ENCODE results near the gene ZNF296. TPM values are rescaled to one million over a fixed set of nuclear protein-coding genes. Genes with fewer than 3 reads are reported as not detected.

The ZNF296 gene
- polyA plus RNA-seq, 1 donor, result 6.6 TPM

DNA sequence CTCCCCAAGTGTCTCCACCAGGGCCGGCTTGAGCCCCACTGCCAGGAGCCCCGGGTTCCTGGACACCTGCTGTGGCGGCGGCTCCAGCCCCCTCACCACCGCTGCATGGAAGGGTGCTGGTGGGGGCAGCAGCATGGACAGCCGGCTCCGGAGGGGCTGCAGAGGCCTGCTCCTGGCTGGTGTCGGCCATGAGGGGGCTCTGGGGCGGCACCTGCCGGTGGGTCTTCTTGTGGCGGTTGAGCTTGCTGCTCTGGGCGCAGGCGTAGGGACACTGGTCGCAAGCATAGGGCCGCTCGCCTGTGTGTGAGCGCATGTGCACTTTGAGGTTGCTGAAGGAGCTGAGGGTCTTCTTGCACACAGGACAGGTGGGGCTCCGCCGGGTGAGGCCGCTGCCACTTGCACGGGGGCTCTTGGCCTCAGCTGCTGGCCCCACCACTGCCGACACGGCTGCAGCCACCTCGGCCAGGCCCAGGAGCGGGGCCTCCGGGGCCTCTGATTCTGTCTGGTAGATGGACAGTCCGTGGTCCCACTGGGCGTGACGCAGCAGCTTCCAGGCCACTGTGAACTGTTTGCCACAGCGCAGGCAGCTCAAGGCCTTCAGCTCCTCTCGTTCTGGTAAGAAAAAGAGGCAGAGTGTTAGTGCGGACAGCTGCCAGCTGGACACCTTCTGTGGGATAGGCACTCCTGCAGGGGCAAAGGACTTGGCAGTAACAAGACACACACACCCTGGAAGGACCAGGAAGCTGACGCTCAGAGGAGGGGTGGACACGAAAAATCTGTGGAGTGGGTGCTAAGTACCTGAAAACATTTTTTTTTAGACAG lies 4.1 kb downstream of the ZNF296 start:
- H3K4me1 ChIP-seq (ENCODE audit: control insufficient read depth, insufficient read depth, low read length), result peaks cover 18% of the 10 kb centered on the region
- no peak overlapping the region for H3K27ac ChIP-seq (ENCODE audit: low read length)
- no peaks in the 10 kb centered on the region for H3K27me3 ChIP-seq (ENCODE audit: control insufficient read depth, insufficient read depth, low read length)
- no peak overlapping the region for H3K4me3 ChIP-seq (ENCODE audit: low read length)
- DNase-seq, result no peak
- H3K36me3 ChIP-seq (ENCODE audit: control insufficient read depth, insufficient read depth, low read length), result peaks cover 46% of the 10 kb centered on the region
- no peaks in the 10 kb centered on the region for H3K9me3 ChIP-seq (ENCODE audit: control insufficient read depth, low read depth, low read length)
- no CpG with 5 or more reads among the region's 34 CpGs for WGBS (ENCODE audit: insufficient coverage, low lambda C conversion rate)

DNA sequence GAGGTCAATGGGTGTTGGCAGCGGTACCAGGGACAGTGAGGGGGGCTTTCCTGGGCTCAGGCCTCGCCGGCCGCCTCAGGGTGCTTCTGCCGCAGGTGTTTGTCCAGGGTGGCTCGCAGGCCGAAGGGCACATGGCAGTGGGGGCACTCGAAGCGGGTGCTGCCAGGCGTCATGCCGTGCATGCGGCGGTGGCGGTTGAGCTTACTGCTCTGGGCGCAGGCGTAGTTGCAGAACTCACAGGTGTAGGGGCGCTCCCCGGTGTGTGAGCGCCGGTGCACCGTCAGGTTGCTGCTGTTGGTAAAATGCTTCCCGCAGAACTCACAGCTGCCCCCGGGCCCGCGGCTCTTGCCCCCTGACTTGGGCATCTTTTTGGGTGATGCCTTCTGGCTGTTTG lies 4.7 kb downstream of the ZNF296 start:
- Histone ChIP-seq H3K27ac (ENCODE audit: low read length) (no peak overlapping the region), H3K9me3 (ENCODE audit: control insufficient read depth, low read depth, low read length) (no peaks in the 10 kb centered on the region), H3K27me3 (ENCODE audit: control insufficient read depth, insufficient read depth, low read length) (no peaks in the 10 kb centered on the region), H3K36me3 (ENCODE audit: control insufficient read depth, insufficient read depth, low read length) (peaks cover 53% of the 10 kb centered on the region), H3K4me3 (ENCODE audit: low read length) (no peak overlapping the region), H3K4me1 (ENCODE audit: control insufficient read depth, insufficient read depth, low read length) (peaks cover 12% of the 10 kb centered on the region)
- no CpG with 5 or more reads among the region's 25 CpGs for WGBS (ENCODE audit: insufficient coverage, low lambda C conversion rate)
- DNase-seq, result no peak

DNA sequence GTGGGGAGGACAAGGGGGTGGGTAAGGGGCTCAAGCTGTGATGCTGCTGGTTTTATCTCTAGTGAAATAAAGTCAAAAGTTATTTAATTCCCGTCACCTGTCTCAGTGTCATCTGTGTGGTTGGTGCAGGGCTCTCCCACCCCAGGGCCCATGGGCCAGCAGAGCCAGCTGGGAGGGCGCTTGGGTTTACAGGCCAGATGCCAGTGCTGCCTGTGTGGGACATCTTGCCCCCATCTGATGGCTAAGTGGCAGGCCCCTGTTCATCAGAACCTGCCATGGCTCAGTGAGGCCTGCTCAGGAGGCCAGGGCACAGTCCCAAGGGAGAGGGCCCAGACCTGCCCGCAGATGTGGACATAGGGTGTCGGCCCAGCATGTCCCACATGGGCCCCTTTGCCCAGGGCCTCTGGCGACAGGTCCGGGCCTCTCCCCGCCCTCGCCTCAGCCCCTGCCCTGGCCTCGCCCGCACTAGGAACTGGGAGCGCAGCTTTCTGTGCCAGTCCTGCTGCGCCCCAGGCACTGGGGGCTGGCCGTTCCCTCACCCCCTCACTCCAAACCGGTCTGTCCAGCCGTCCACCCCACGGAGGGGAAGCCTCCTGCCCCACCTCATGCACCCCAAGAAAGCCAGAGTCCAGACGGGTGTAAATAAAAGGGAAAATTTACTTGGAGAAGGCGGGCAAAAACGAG lies 5.3 kb downstream of the ZNF296 start:
- DNase-seq, result no peak
- H3K27me3 ChIP-seq (ENCODE audit: control insufficient read depth, insufficient read depth, low read length), result no peaks in the 10 kb centered on the region
- H3K36me3 ChIP-seq (ENCODE audit: control insufficient read depth, insufficient read depth, low read length), result peaks cover 54% of the 10 kb centered on the region
- no peak overlapping the region for H3K27ac ChIP-seq (ENCODE audit: low read length)
- no peaks in the 10 kb centered on the region for H3K9me3 ChIP-seq (ENCODE audit: control insufficient read depth, low read depth, low read length)
- no peak overlapping the region for H3K4me3 ChIP-seq (ENCODE audit: low read length)
- H3K4me1 ChIP-seq (ENCODE audit: control insufficient read depth, insufficient read depth, low read length), result peaks cover 10% of the 10 kb centered on the region
- WGBS (ENCODE audit: insufficient coverage, low lambda C conversion rate), result no CpG with 5 or more reads among the region's 19 CpGs

DNA sequence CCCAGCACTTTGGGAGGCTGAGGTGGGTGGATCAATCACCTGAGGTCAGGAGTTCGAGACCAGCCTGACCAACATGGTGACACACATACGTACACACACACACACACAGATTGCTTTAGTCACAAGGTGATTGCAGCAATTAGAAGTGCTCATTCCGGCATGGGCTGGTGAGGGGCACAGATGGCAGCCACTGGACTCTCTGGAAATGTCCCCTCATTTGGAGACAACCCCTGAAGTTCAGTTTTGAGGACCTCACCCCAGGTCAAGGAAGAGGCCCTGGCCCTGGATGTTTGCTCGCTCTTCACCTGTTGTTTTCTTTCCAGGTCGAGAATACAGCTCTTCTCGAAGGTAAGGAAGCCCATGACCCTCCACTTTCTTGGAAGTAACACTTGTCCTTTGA lies 6.1 kb downstream of the ZNF296 start:
- no CpG with 5 or more reads among the region's 6 CpGs for WGBS (ENCODE audit: insufficient coverage, low lambda C conversion rate)
- H3K36me3 ChIP-seq (ENCODE audit: control insufficient read depth, insufficient read depth, low read length), result peaks cover 62% of the 10 kb centered on the region
- peaks cover 10% of the 10 kb centered on the region for H3K4me1 ChIP-seq (ENCODE audit: control insufficient read depth, insufficient read depth, low read length)
- H3K27ac ChIP-seq (ENCODE audit: low read length), result no peak overlapping the region
- H3K4me3 ChIP-seq (ENCODE audit: low read length), result no peak overlapping the region
- no peak for DNase-seq
- no peaks in the 10 kb centered on the region for H3K27me3 ChIP-seq (ENCODE audit: control insufficient read depth, insufficient read depth, low read length)
- H3K9me3 ChIP-seq (ENCODE audit: control insufficient read depth, low read depth, low read length), result no peaks in the 10 kb centered on the region

DNA sequence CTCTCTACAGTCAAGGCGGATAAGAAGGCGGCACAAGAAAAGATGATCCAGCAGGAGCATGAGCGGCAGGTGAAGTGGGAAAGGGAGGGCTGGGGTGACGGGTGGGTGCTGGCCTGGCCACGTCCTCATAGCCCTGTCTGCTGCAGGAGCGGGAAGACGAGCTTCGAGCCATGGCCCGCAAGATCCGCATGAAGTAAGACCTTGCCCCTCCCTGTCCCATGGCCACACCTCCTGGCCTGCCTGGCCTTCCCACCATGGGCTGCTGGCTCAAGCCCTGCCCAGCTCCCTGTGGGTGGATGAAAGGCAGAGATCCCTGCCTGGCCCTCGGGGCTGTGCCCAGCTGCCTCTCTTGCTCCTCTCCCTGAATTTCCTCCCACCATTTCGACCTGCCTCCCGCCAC lies 7.2 kb downstream of the ZNF296 start:
- no peak overlapping the region for H3K27ac ChIP-seq (ENCODE audit: low read length)
- DNase-seq, result no peak
- H3K9me3 ChIP-seq (ENCODE audit: control insufficient read depth, low read depth, low read length), result no peaks in the 10 kb centered on the region
- H3K4me3 ChIP-seq (ENCODE audit: low read length), result no peak overlapping the region
- WGBS (ENCODE audit: insufficient coverage, low lambda C conversion rate), result no CpG with 5 or more reads among the region's 13 CpGs
- H3K27me3 ChIP-seq (ENCODE audit: control insufficient read depth, insufficient read depth, low read length), result no peaks in the 10 kb centered on the region
- peaks cover 71% of the 10 kb centered on the region for H3K36me3 ChIP-seq (ENCODE audit: control insufficient read depth, insufficient read depth, low read length)
- peaks cover 4% of the 10 kb centered on the region for H3K4me1 ChIP-seq (ENCODE audit: control insufficient read depth, insufficient read depth, low read length)

DNA sequence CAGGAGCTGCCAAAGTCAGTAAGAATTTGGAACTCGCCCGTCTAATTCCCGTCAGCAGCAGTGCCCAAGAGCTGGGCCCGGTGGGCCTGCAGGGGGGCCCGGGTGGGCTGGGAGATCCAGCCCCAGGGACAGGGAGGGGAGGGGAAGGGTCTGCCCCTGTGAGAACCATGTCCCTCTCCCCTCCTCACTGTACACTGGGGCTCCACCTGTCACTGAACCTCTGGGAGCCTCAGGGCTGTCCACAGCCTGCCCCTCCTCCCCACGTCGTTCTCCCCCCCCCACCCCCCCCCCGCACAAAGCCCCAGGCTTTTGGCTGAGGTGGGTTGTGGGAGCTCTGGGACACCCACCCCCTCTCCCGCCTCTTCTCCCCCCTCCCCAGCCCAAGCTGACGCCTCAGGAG lies 8.2 kb downstream of the ZNF296 start:
- H3K36me3 ChIP-seq (ENCODE audit: control insufficient read depth, insufficient read depth, low read length), result peaks cover 78% of the 10 kb centered on the region

DNA sequence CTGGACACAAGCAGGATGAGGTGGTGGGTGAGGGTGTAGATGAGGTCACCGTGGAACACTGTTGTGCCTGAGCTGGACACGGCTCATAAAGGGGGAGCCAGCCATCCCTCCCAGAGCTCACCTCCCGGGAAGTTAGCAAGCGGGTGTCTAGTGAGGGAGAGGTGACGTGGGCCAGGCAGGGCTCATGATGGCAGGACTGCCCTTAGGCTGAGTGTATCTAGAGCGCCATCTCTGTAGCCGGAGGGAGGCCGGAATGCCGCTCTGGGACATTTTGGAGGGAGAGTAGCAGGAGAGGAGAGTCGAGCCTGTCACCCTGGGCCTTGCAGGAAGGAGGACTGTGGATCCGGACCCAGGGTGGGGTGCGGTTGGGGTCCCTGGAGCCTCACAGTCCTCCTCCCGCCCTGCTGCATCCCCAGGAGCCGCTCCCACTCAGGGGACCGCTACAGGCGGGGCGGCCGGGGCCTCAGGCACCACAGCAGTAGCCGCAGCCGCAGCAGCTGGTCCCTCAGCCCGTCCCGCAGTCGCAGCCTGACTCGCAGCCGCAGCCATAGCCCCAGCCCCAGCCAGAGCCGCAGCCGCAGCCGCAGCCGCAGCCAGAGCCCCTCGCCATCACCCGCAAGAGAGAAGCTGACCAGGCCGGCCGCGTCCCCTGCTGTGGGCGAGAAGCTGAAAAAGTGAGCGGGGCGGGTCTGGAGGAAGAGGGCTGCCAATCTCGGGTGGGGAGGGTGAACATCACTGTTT lies 9.2 kb downstream of the ZNF296 start:
- no CpG with 5 or more reads among the region's 38 CpGs for WGBS (ENCODE audit: insufficient coverage, low lambda C conversion rate)
- no peak overlapping the region for H3K4me3 ChIP-seq (ENCODE audit: low read length)
- H3K4me1 ChIP-seq (ENCODE audit: control insufficient read depth, insufficient read depth, low read length), result peaks cover 4% of the 10 kb centered on the region
- no peak overlapping the region for H3K27ac ChIP-seq (ENCODE audit: low read length)
- no peak for DNase-seq
- H3K27me3 ChIP-seq (ENCODE audit: control insufficient read depth, insufficient read depth, low read length), result no peaks in the 10 kb centered on the region
- H3K36me3 ChIP-seq (ENCODE audit: control insufficient read depth, insufficient read depth, low read length), result peaks cover 81% of the 10 kb centered on the region
- no peaks in the 10 kb centered on the region for H3K9me3 ChIP-seq (ENCODE audit: control insufficient read depth, low read depth, low read length)

More for the DNA sequence above, 8.2 kb downstream of the ZNF296 start:
- WGBS (ENCODE audit: insufficient coverage, low lambda C conversion rate), result no CpG with 5 or more reads among the region's 10 CpGs
- H3K27me3 ChIP-seq (ENCODE audit: control insufficient read depth, insufficient read depth, low read length), result no peaks in the 10 kb centered on the region
- no peak overlapping the region for H3K4me3 ChIP-seq (ENCODE audit: low read length)
- H3K9me3 ChIP-seq (ENCODE audit: control insufficient read depth, low read depth, low read length), result no peaks in the 10 kb centered on the region
- DNase-seq, result no peak
- H3K27ac ChIP-seq (ENCODE audit: low read length), result no peak overlapping the region
- H3K4me1 ChIP-seq (ENCODE audit: control insufficient read depth, insufficient read depth, low read length), result peaks cover 4% of the 10 kb centered on the region

DNA sequence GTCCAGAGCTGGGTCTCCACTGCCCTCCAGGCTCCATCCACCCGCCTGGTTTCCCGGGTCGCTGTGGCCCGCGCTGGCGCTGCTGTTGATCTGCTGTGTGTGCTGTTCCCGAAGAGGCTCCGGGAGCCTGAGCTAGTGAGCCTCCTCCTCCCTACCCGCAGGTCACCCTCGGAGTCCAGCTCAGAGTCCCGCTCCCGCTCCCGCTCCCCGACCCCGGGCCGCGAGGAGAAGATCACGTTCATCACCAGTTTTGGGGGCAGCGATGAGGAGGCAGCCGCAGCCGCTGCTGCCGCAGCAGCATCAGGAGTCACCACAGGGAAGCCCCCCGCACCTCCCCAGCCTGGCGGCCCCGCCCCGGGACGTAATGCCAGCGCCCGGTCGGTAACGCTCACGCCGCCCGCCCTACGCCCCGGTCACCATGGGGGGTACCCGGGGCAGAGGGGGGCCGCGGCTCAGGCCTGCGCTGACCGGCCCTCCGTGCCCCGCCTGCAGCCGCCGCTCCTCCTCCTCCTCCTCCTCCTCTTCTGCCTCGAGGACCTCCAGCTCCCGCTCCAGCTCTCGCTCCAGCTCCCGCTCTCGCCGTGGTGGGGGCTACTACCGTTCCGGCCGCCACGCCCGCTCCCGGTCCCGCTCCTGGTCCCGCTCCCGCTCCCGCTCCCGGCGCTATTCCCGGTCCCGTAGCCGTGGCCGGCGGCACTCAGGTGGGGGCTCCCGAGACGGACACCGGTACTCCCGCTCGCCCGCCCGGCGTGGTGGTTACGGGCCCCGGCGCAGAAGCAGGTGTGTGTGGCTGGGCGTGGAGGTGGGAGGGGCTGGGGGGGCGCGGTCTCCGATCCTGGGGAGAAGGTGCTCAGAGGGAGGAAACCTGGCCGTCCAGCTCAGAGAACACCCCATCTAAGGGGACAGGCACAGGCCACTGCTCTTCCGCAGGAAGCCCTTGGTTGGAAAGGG lies 12.2 kb downstream of the ZNF296 start:
- H3K27me3 ChIP-seq (ENCODE audit: control insufficient read depth, insufficient read depth, low read length), result no peaks in the 10 kb centered on the region
- DNase-seq, result no peak
- 90% methylated on average over 4 of the region's 85 CpGs for WGBS (ENCODE audit: insufficient coverage, low lambda C conversion rate)

DNA sequence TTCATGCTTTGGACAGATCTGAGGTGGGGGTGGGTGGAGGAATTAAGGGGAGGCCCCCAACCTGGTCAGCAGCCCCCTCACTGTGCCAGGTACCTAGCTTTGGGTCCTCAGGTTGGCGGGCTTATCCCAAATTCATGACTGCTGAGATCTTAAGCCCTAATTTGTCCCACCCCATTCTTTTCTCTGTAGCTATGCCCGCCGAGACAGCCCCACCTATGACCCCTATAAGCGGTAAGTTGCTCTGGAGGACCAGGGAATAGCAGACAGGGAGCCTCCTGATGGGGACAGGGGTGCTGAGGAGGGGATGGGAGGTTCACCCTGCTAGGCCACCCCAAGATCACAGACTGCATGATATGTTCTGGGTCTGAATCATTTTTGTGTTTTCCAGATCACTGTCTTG lies 14.3 kb downstream of the ZNF296 start:
- no CpG with 5 or more reads among the region's 4 CpGs for WGBS (ENCODE audit: insufficient coverage, low lambda C conversion rate)
- Histone ChIP-seq H3K27me3 (ENCODE audit: control insufficient read depth, insufficient read depth, low read length) (no peaks in the 10 kb centered on the region), H3K9me3 (ENCODE audit: control insufficient read depth, low read depth, low read length) (no peaks in the 10 kb centered on the region), H3K27ac (ENCODE audit: low read length) (no peak overlapping the region), H3K4me3 (ENCODE audit: low read length) (no peak overlapping the region), H3K4me1 (ENCODE audit: control insufficient read depth, insufficient read depth, low read length) (no peaks in the 10 kb centered on the region), H3K36me3 (ENCODE audit: control insufficient read depth, insufficient read depth, low read length) (peaks cover 86% of the 10 kb centered on the region)
- DNase-seq, result no peak

More for the DNA sequence above, 12.2 kb downstream of the ZNF296 start:
- no peaks in the 10 kb centered on the region for H3K4me1 ChIP-seq (ENCODE audit: control insufficient read depth, insufficient read depth, low read length)
- H3K36me3 ChIP-seq (ENCODE audit: control insufficient read depth, insufficient read depth, low read length), result peaks cover 83% of the 10 kb centered on the region
- H3K9me3 ChIP-seq (ENCODE audit: control insufficient read depth, low read depth, low read length), result no peaks in the 10 kb centered on the region
- H3K27ac ChIP-seq (ENCODE audit: low read length), result no peak overlapping the region
- no peak overlapping the region for H3K4me3 ChIP-seq (ENCODE audit: low read length)

All from large intestine (tissue), 3 donors.